C4-2B (cell line): ENCODE data around the gene SYT14.
"Not testable (repeated sequence)": the region's sequence is repeated elsewhere in the genome, so short reads cannot be mapped to it uniquely, and the experiment has no call there.

Experiments used
- H3K27ac ChIP-seq: fragments of 450-650 bp; 2 replicates; pipeline ENCODE4 v1.5.1; 2017
- ZFX ChIP-seq: fragments of 450-650 bp; IDR thresholded peaks from 2 replicates; pipeline ENCODE4 v1.6.1; 2017
- TF ChIP-seq, protein P1 (sequence below): fragments of 450-650 bp; conservative IDR thresholded peaks from 2 replicates; pipeline ENCODE4 v1.5.1; 2017; ENCODE audit warnings: mild to moderate bottlenecking

SYT14 gene

GRCh38 chr1:209956116-209956515 is 18.1 kb downstream of the SYT14 start:
- TF ChIP-seq, protein P1, sequence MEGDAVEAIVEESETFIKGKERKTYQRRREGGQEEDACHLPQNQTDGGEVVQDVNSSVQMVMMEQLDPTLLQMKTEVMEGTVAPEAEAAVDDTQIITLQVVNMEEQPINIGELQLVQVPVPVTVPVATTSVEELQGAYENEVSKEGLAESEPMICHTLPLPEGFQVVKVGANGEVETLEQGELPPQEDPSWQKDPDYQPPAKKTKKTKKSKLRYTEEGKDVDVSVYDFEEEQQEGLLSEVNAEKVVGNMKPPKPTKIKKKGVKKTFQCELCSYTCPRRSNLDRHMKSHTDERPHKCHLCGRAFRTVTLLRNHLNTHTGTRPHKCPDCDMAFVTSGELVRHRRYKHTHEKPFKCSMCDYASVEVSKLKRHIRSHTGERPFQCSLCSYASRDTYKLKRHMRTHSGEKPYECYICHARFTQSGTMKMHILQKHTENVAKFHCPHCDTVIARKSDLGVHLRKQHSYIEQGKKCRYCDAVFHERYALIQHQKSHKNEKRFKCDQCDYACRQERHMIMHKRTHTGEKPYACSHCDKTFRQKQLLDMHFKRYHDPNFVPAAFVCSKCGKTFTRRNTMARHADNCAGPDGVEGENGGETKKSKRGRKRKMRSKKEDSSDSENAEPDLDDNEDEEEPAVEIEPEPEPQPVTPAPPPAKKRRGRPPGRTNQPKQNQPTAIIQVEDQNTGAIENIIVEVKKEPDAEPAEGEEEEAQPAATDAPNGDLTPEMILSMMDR = no peak
- TF ChIP-seq ZFX = no peak
- no peak overlapping the region for H3K27ac ChIP-seq

DNA sequence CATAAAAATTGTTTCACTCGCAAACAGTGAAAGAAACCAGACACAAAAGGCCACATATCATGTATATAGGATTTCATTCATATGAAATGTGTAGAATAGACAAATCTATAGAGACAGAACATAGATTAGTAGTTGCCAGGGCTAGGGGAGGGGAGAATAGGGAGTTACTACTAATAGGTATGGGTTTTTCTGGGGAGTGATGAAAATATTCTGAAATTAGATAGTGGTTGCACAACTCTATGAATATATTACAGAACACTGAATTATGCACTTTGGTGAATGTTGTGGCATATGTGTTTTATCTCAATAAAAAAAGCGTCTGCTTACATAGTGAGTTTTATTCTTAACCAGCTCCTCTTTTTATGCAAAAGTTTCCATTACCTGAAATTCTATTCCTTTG is 21.6 kb downstream of the SYT14 start:
- no peak for TF ChIP-seq ZFX
- TF ChIP-seq, protein P1 = no peak
- H3K27ac ChIP-seq = no peak overlapping the region

DNA sequence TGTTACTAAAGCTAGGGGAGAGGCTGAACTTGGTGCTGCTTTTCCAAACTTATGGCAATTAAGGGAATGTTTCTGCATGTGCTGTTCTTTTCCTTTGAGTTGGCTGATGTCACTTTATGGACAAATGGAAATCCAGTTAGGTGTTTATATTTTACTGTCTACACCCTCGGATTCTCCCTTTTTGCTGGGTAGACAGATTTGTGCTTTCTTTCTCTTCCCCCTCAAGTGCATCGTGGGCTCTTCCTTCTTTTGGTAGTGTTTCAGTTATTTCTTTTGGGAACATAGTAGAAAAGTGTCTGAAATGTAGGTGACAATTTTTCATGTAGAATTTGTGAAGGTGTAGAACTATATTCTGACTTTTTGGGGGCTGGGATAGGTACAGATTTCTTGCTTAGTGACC is 22.9 kb downstream of the SYT14 start:
- H3K27ac ChIP-seq = no peak overlapping the region
- TF ChIP-seq, protein P1 = no peak
- no peak for TF ChIP-seq ZFX

DNA sequence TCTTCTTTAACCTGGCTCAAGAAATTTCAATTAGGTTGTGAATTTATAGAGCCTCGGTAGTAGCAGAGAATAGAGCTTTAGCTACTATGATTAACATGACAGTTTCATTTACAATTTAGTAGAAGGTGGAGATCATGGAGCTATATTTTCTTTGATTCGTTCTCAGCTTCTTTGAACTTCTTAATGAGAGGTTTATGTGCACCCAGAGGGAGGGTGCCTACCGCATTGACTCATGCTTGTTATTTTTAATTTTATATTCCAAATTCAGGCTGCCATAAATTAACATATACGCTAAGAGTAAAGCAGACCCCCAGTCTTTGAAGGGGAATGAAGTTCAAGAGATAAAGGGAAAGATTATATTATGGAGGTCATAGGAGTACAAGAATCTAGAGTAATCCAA is 24.4 kb downstream of the SYT14 start:
- TF ChIP-seq, protein P1 = no peak
- no peak for TF ChIP-seq ZFX
- H3K27ac ChIP-seq = no peak overlapping the region

DNA sequence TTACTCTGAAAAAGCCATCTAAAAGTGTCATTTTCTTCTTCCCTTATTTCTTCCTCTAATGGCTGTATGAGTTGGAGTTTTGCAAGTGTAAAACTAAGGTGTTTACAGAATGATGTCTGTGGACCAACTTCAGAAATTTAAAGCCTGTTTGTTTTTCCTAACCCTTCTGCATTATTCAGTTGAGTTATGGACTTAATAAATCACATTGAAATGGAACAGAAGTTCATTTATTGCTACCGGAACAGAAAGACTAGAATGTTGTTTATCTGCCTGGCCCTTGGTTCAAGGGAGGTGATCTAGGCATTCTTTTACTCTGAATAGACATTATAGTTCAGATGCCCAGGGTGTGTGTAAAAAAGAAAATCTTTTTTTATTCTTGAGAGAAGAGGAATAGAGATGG is 24.8 kb downstream of the SYT14 start:
- H3K27ac ChIP-seq = no peak overlapping the region
- TF ChIP-seq, protein P1 = no peak
- TF ChIP-seq ZFX = no peak

DNA sequence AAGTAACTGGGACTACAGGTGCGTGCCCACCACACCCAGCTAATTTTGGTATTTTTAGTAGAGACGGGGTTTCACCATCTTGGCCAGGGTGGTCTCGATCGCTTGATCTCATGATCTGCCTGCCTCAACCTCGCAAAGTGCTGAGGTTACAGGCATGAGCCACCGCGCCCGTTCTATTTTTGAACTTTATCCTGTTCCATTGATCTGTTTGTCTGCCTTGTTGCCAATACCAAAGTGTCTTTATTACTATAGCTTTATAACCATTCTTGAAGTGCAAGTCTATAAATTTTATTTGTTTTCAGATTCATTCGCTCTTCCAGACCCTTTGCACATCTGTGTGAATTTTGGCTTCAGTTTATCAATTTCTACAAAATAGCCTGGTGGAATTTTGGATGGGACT is 28.0 kb downstream of the SYT14 start:
- TF ChIP-seq ZFX = no peak
- TF ChIP-seq, protein P1 = no peak
- H3K27ac ChIP-seq = no peak overlapping the region

DNA sequence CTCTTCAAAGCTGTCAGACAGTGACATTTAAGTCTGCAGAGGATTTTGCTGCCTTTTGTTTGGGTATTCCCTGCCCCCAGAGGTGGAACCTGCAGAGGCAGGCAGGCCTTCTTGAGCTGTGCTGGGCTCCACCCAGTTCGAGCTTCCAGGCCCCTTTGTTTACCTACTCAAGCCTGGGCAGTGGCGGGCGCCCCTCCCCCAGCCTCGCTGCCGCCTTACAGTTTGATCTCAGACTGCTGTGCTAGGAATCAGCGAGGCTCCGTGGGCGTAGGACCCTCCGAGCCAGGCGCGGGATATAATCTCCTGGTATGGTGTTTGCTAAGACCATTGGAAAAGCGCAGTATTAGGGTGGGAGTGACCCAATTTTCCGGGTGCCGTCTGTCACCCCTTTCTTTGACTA is 40.7 kb downstream of the SYT14 start:
- H3K27ac ChIP-seq = not testable (repeated sequence)

GRCh38 chr1:209983953-209984352 is 45.9 kb downstream of the SYT14 start:
- no peak overlapping the region for H3K27ac ChIP-seq
- no peak for TF ChIP-seq ZFX
- TF ChIP-seq, protein P1 = no peak
